Activated CD4-positive, CD25-positive, alpha-beta regulatory T cell treated with anti-CD3 and anti-CD28 coated beads, Interleukin-2, amount 50 U/mL, for 16 hours (primary cell): ENCODE data around the gene EPB41.

Source experiments
- DNase-seq: peaks from one replicate; pipeline ENCODE4 v3.0.0-alpha.2; 2020; ENCODE audit warnings: low read depth, low spot score

Gene EPB41

GRCh38 chr1:28890836-28891235 is 23.5 kb upstream of the EPB41 start:
- DNase-seq, result no peak

- DNase-seq, result no peak
Observed at GRCh38 chr1:28891256-28891655, 23.1 kb upstream of the EPB41 start.

GRCh38 chr1:28893403-28894102 is 20.8 kb upstream of the EPB41 start:
- DNase-seq, result no peak

- no peak for DNase-seq
Observed at GRCh38 chr1:28894785-28895184, 19.6 kb upstream of the EPB41 start.

GRCh38 chr1:28895896-28896608 is 18.3 kb upstream of the EPB41 start:
- no peak for DNase-seq

- DNase-seq, result no peak
Observed at GRCh38 chr1:28896609-28896986, 17.8 kb upstream of the EPB41 start.

GRCh38 chr1:28897789-28898188 is 16.6 kb upstream of the EPB41 start:
- no peak for DNase-seq

GRCh38 chr1:28898405-28898881 is 15.9 kb upstream of the EPB41 start:
- DNase-seq, result no peak

- no peak for DNase-seq
Observed at GRCh38 chr1:28899267-28899666, 15.1 kb upstream of the EPB41 start.

GRCh38 chr1:28900562-28900961 is 13.8 kb upstream of the EPB41 start:
- no peak for DNase-seq

- DNase-seq, result no peak
Observed at GRCh38 chr1:28902738-28903137, 11.6 kb upstream of the EPB41 start.

GRCh38 chr1:28905921-28906666 is 8.3 kb upstream of the EPB41 start:
- no peak for DNase-seq

GRCh38 chr1:28909198-28909597 is 5.2 kb upstream of the EPB41 start:
- DNase-seq, result no peak

- no peak for DNase-seq
Observed at GRCh38 chr1:28910379-28911115, 3.8 kb upstream of the EPB41 start.

- DNase-seq, result no peak
Observed at GRCh38 chr1:28913786-28914227, 562 bp upstream of the EPB41 start.

GRCh38 chr1:28915031-28915895 is 894 bp downstream of the EPB41 start:
- peak; percentile 14 for DNase-seq

- no peak for DNase-seq
Observed at GRCh38 chr1:28917757-28918118, 3.4 kb downstream of the EPB41 start.

- no peak for DNase-seq
Observed at GRCh38 chr1:28921286-28921869, 7.0 kb downstream of the EPB41 start.

- no peak for DNase-seq
Observed at GRCh38 chr1:28925350-28925891, 11.1 kb downstream of the EPB41 start.

- peak; percentile 40 for DNase-seq
Observed at GRCh38 chr1:28926629-28927265, 12.4 kb downstream of the EPB41 start.
